Karpas-422 (cell line): Measurements from ENCODE around the gene LAMC2. TPM values are rescaled to one million over a fixed set of nuclear protein-coding genes. Genes with fewer than 3 reads are reported as not detected.

ENCODE experiments used
- DNase-seq: peaks from one replicate; pipeline ENCODE4 v3.0.0-alpha.2; 2015
- H2AFZ ChIP-seq: fragments of 200-600 bp; sonication (generic); 2 replicates; pipeline ENCODE4 v1.6.1; 2014; ENCODE audit warnings: antibody characterized with exemption, low read length, mixed read lengths
- H3K27ac ChIP-seq: fragments of 200-600 bp; sonication (generic); 2 replicates; pipeline ENCODE4 v1.5.1; 2014; ENCODE audit warnings: mild to moderate bottlenecking, low read length, moderate library complexity
- H3K27me3 ChIP-seq: fragments of 200-600 bp; sonication (generic); 2 replicates; pipeline ENCODE4 v1.6.1; 2014; ENCODE audit warnings: low read length, mixed read lengths
- H3K36me3 ChIP-seq: fragments of 200-600 bp; sonication (generic); 2 replicates; pipeline ENCODE4 v1.6.1; 2014; ENCODE audit warnings: low read length, mixed read lengths; ENCODE audit not compliant: insufficient read depth
- H3K4me1 ChIP-seq: fragments of 200-600 bp; sonication (generic); 2 replicates; pipeline ENCODE4 v1.6.1; 2014; ENCODE audit warnings: mild to moderate bottlenecking, low read length, mixed read lengths
- H3K4me2 ChIP-seq: fragments of 200-600 bp; sonication (generic); 2 replicates; pipeline ENCODE4 v1.6.1; 2014; ENCODE audit warnings: low read length, low read depth, mild to moderate bottlenecking; ENCODE audit not compliant: poor library complexity, severe bottlenecking
- H3K4me3 ChIP-seq: fragments of 200-600 bp; sonication (generic); 2 replicates; pipeline ENCODE4 v1.5.1; 2014; ENCODE audit warnings: mild to moderate bottlenecking, antibody characterized with exemption, low read length, mixed read lengths
- H3K79me2 ChIP-seq: fragments of 200-600 bp; sonication (generic); 2 replicates; pipeline ENCODE4 v1.6.1; 2014; ENCODE audit warnings: mild to moderate bottlenecking, low read length, mixed read lengths
- H3K9ac ChIP-seq: fragments of 200-600 bp; sonication (generic); 2 replicates; pipeline ENCODE4 v1.6.0; 2014; ENCODE audit warnings: low read length
- H3K9me2 ChIP-seq: fragments of 200-600 bp; sonication (generic), shearing (Covaris generic); replicated peaks from 2 replicates; pipeline ENCODE4 v1.6.0; 2014; ENCODE audit warnings: mild to moderate bottlenecking, low read length, moderate library complexity; ENCODE audit not compliant: insufficient read depth
- H3K9me3 ChIP-seq: fragments of 300-700, 200-600 bp; sonication (generic); 2 replicates; pipeline ENCODE4 v1.6.1; 2014; ENCODE audit warnings: low read length, mixed read lengths
- H4K20me1 ChIP-seq: fragments of 200-600 bp; sonication (generic); 2 replicates; pipeline ENCODE4 v1.6.1; 2014; ENCODE audit warnings: mild to moderate bottlenecking, antibody characterized with exemption, low read length, low read depth; ENCODE audit not compliant: insufficient read depth
- total RNA-seq: library from RNA; depleted of rRNA; stranded (reverse); fragments of >200 nt; shearing (Covaris generic); gene quantifications from 2 replicates; pipeline ENCODE4 v1.2.3, GENCODE V29; 2014; ENCODE audit warnings: low replicate concordance

LAMC2 gene
- total RNA-seq, 1 experiment from 2014 or later: not detected

GRCh38 chr1:183178545-183178944 lies 7.5 kb upstream of the LAMC2 start:
- Histone ChIP-seq H3K4me1 (no peaks in the 10 kb centered on the region), H3K36me3 (no peaks in the 10 kb centered on the region), H3K27me3 (no peaks in the 10 kb centered on the region), H3K9ac (no peak overlapping the region), H3K9me2 (no peaks in the 10 kb centered on the region), H4K20me1 (no peaks in the 10 kb centered on the region), H3K9me3 (no peaks in the 10 kb centered on the region), H2AFZ (no peak overlapping the region), H3K27ac (no peak overlapping the region), H3K4me2 (no peak overlapping the region), H3K4me3 (no peak overlapping the region), H3K79me2 (no peaks in the 10 kb centered on the region)
- no peak for DNase-seq

GRCh38 chr1:183179033-183179432 lies 7.0 kb upstream of the LAMC2 start:
- Histone ChIP-seq H3K9ac (no peak overlapping the region), H3K79me2 (no peaks in the 10 kb centered on the region), H3K27me3 (no peaks in the 10 kb centered on the region), H2AFZ (no peak overlapping the region), H3K27ac (no peak overlapping the region), H3K4me3 (no peak overlapping the region), H3K9me3 (no peaks in the 10 kb centered on the region), H4K20me1 (no peaks in the 10 kb centered on the region), H3K9me2 (no peaks in the 10 kb centered on the region), H3K4me1 (no peaks in the 10 kb centered on the region), H3K4me2 (no peak overlapping the region), H3K36me3 (no peaks in the 10 kb centered on the region)
- no peak for DNase-seq

GRCh38 chr1:183180218-183180617 lies 5.8 kb upstream of the LAMC2 start:
- Histone ChIP-seq H3K4me3 (no peak overlapping the region), H3K9ac (no peak overlapping the region), H3K9me3 (no peaks in the 10 kb centered on the region), H3K27me3 (no peaks in the 10 kb centered on the region), H4K20me1 (no peaks in the 10 kb centered on the region), H3K4me2 (no peak overlapping the region), H2AFZ (no peak overlapping the region), H3K27ac (no peak overlapping the region), H3K9me2 (no peaks in the 10 kb centered on the region), H3K4me1 (no peaks in the 10 kb centered on the region), H3K79me2 (no peaks in the 10 kb centered on the region), H3K36me3 (no peaks in the 10 kb centered on the region)
- DNase-seq: no peak

GRCh38 chr1:183180634-183181056 lies 5.4 kb upstream of the LAMC2 start:
- Histone ChIP-seq H3K4me3 (no peak overlapping the region), H3K4me1 (no peaks in the 10 kb centered on the region), H2AFZ (no peak overlapping the region), H3K9me3 (no peaks in the 10 kb centered on the region), H3K79me2 (no peaks in the 10 kb centered on the region), H3K36me3 (no peaks in the 10 kb centered on the region), H3K27ac (no peak overlapping the region), H3K9me2 (no peaks in the 10 kb centered on the region), H3K9ac (no peak overlapping the region), H3K27me3 (no peaks in the 10 kb centered on the region), H4K20me1 (no peaks in the 10 kb centered on the region), H3K4me2 (no peak overlapping the region)
- DNase-seq: no peak

- DNase-seq: no peak
- Histone ChIP-seq H3K9me3 (no peaks in the 10 kb centered on the region), H3K9ac (no peak overlapping the region), H3K4me1 (no peaks in the 10 kb centered on the region), H3K4me2 (no peak overlapping the region), H4K20me1 (no peaks in the 10 kb centered on the region), H2AFZ (no peak overlapping the region), H3K27ac (no peak overlapping the region), H3K4me3 (no peak overlapping the region), H3K27me3 (no peaks in the 10 kb centered on the region), H3K36me3 (no peaks in the 10 kb centered on the region), H3K9me2 (no peaks in the 10 kb centered on the region), H3K79me2 (no peaks in the 10 kb centered on the region)
Observed at GRCh38 chr1:183186841-183187240, 777 bp downstream of the LAMC2 start.

GRCh38 chr1:183188240-183188639 lies 2.2 kb downstream of the LAMC2 start:
- H3K27me3 ChIP-seq: no peaks in the 10 kb centered on the region
- no peaks in the 10 kb centered on the region for H3K36me3 ChIP-seq
- H3K9me3 ChIP-seq: no peaks in the 10 kb centered on the region
- H3K9me2 ChIP-seq: no peaks in the 10 kb centered on the region
- H4K20me1 ChIP-seq: no peaks in the 10 kb centered on the region
- H3K4me1 ChIP-seq: no peaks in the 10 kb centered on the region
- no peak overlapping the region for H3K4me3 ChIP-seq
- H2AFZ ChIP-seq: no peak overlapping the region
- no peak overlapping the region for H3K4me2 ChIP-seq
- H3K79me2 ChIP-seq: no peaks in the 10 kb centered on the region
- H3K9ac ChIP-seq: no peak overlapping the region
- no peak for DNase-seq
- H3K27ac ChIP-seq: no peak overlapping the region

GRCh38 chr1:183191833-183192232 lies 5.8 kb downstream of the LAMC2 start:
- H3K4me3 ChIP-seq: no peak overlapping the region
- H3K4me1 ChIP-seq: no peaks in the 10 kb centered on the region
- no peaks in the 10 kb centered on the region for H3K9me2 ChIP-seq
- no peak overlapping the region for H2AFZ ChIP-seq
- H3K27me3 ChIP-seq: no peaks in the 10 kb centered on the region
- H3K36me3 ChIP-seq: no peaks in the 10 kb centered on the region
- no peaks in the 10 kb centered on the region for H3K9me3 ChIP-seq
- H4K20me1 ChIP-seq: no peaks in the 10 kb centered on the region
- H3K27ac ChIP-seq: no peak overlapping the region
- no peak overlapping the region for H3K9ac ChIP-seq
- H3K79me2 ChIP-seq: no peaks in the 10 kb centered on the region
- no peak overlapping the region for H3K4me2 ChIP-seq
- DNase-seq: no peak

GRCh38 chr1:183193963-183194525 lies 8.0 kb downstream of the LAMC2 start:
- Histone ChIP-seq H3K27me3 (no peaks in the 10 kb centered on the region), H3K4me3 (no peak overlapping the region), H3K4me2 (no peak overlapping the region), H3K79me2 (no peaks in the 10 kb centered on the region), H3K36me3 (no peaks in the 10 kb centered on the region), H3K27ac (no peak overlapping the region), H3K9me3 (no peaks in the 10 kb centered on the region), H3K9me2 (no peaks in the 10 kb centered on the region), H2AFZ (no peak overlapping the region), H3K4me1 (no peaks in the 10 kb centered on the region), H4K20me1 (no peaks in the 10 kb centered on the region), H3K9ac (no peak overlapping the region)
- DNase-seq: no peak
